ENCODE results near the gene BTF3.

Gene BTF3

GRCh38 chr5:73450672-73451223 is 47.5 kb upstream of the BTF3 start:
- Histone ChIP-seq H3K36me3 (ENCODE audit: insufficient read depth, low read length) (no peaks in the 10 kb centered on the region), H3K9me3 (ENCODE audit: insufficient read depth, low read depth, low read length) (no peaks in the 10 kb centered on the region), H3K9ac (ENCODE audit: low read depth, low read length, poor library complexity, severe bottlenecking) (no peak overlapping the region), H3F3A (ENCODE audit: low read depth) (no peaks in the 10 kb centered on the region), H3K79me2 (ENCODE audit: insufficient read depth, low read length) (no peaks in the 10 kb centered on the region), H2AFZ (ENCODE audit: low read length) (no peak overlapping the region), H3K4me3 (ENCODE audit: low read length, poor library complexity, severe bottlenecking) (no peak overlapping the region), H3K27me3 (ENCODE audit: insufficient read depth, low read length, poor library complexity, severe bottlenecking) (no peaks in the 10 kb centered on the region), H3K4me2 (ENCODE audit: low read depth, low read length, poor library complexity, severe bottlenecking) (no peak overlapping the region), H3K4me1 (ENCODE audit: insufficient read depth, low read length, poor library complexity, severe bottlenecking) (no peaks in the 10 kb centered on the region), H4K20me1 (ENCODE audit: insufficient read depth, low read length, poor library complexity, severe bottlenecking) (no peaks in the 10 kb centered on the region), H3K9me2 (replicated peaks; ENCODE audit: low read depth, low read length) (no peaks in the 10 kb centered on the region)
- TF ChIP-seq EZH2phosphoT487 (IDR thresholded peaks at IDR 0.05; ENCODE audit: borderline replicate concordance) (no peak), CTCF (conservative IDR thresholded peaks at IDR 0.05; ENCODE audit: low read length) (no peak)

- H4K20me1 ChIP-seq (ENCODE audit: insufficient read depth, low read length, poor library complexity, severe bottlenecking): no peaks in the 10 kb centered on the region
- no peaks in the 10 kb centered on the region for H3K36me3 ChIP-seq (ENCODE audit: insufficient read depth, low read length)
- no peak overlapping the region for H3K4me2 ChIP-seq (ENCODE audit: low read depth, low read length, poor library complexity, severe bottlenecking)
- no peaks in the 10 kb centered on the region for H3K79me2 ChIP-seq (ENCODE audit: insufficient read depth, low read length)
- H3K27me3 ChIP-seq (ENCODE audit: insufficient read depth, low read length, poor library complexity, severe bottlenecking): no peaks in the 10 kb centered on the region
- H3K4me3 ChIP-seq (ENCODE audit: low read length, poor library complexity, severe bottlenecking): no peak overlapping the region
- H3F3A ChIP-seq (ENCODE audit: low read depth): no peaks in the 10 kb centered on the region
- no peaks in the 10 kb centered on the region for H3K9me3 ChIP-seq (ENCODE audit: insufficient read depth, low read depth, low read length)
- H3K9me2 ChIP-seq (replicated peaks; ENCODE audit: low read depth, low read length): no peaks in the 10 kb centered on the region
- H3K4me1 ChIP-seq (ENCODE audit: insufficient read depth, low read length, poor library complexity, severe bottlenecking): no peaks in the 10 kb centered on the region
- no peak for TF ChIP-seq CTCF (conservative IDR thresholded peaks at IDR 0.05; ENCODE audit: low read length)
- no peak for TF ChIP-seq EZH2phosphoT487 (IDR thresholded peaks at IDR 0.05; ENCODE audit: borderline replicate concordance)
- no peak overlapping the region for H2AFZ ChIP-seq (ENCODE audit: low read length)
- H3K9ac ChIP-seq (ENCODE audit: low read depth, low read length, poor library complexity, severe bottlenecking): no peak overlapping the region
These were observed 46.8 kb upstream of the BTF3 start for GRCh38 chr5:73451224-73452130.

- Histone ChIP-seq H3K9me3 (ENCODE audit: insufficient read depth, low read depth, low read length) (no peaks in the 10 kb centered on the region), H3F3A (ENCODE audit: low read depth) (no peaks in the 10 kb centered on the region), H3K4me1 (ENCODE audit: insufficient read depth, low read length, poor library complexity, severe bottlenecking) (no peaks in the 10 kb centered on the region), H3K4me2 (ENCODE audit: low read depth, low read length, poor library complexity, severe bottlenecking) (no peak overlapping the region), H3K79me2 (ENCODE audit: insufficient read depth, low read length) (no peaks in the 10 kb centered on the region), H3K27me3 (ENCODE audit: insufficient read depth, low read length, poor library complexity, severe bottlenecking) (no peaks in the 10 kb centered on the region), H3K9ac (ENCODE audit: low read depth, low read length, poor library complexity, severe bottlenecking) (no peak overlapping the region), H4K20me1 (ENCODE audit: insufficient read depth, low read length, poor library complexity, severe bottlenecking) (no peaks in the 10 kb centered on the region), H3K4me3 (ENCODE audit: low read length, poor library complexity, severe bottlenecking) (no peak overlapping the region), H3K9me2 (replicated peaks; ENCODE audit: low read depth, low read length) (no peaks in the 10 kb centered on the region), H3K36me3 (ENCODE audit: insufficient read depth, low read length) (no peaks in the 10 kb centered on the region), H2AFZ (ENCODE audit: low read length) (no peak overlapping the region)
- TF ChIP-seq EZH2phosphoT487 (IDR thresholded peaks at IDR 0.05; ENCODE audit: borderline replicate concordance) (no peak), CTCF (conservative IDR thresholded peaks at IDR 0.05; ENCODE audit: low read length) (no peak)
These were observed 46.0 kb upstream of the BTF3 start for GRCh38 chr5:73452215-73452614.
